ENCODE data around the gene XBP1. TPM values are rescaled to one million over a fixed set of nuclear protein-coding genes. Genes with fewer than 3 reads are reported as not detected.

The XBP1 gene
- total RNA-seq, 6 experiments from 2014 or later: 106 to 115 (median 111) TPM

- peak; percentile 89 for DNase-seq
- Mint-ChIP-seq H3K4me3 (peak overlapping the region; percentile 94), H3K9me3 (no peaks in the 10 kb centered on the region), H3K27me3 (ENCODE audit: insufficient read depth) (peaks cover 8% of the 10 kb centered on the region), H3K36me3 (ENCODE audit: low read depth) (peaks cover 54% of the 10 kb centered on the region), H3K27ac (peak overlapping the region; percentile 99), H3K4me1 (ENCODE audit: low read depth) (peaks cover 35% of the 10 kb centered on the region)
- no peak for TF ChIP-seq CTCF (IDR thresholded peaks at IDR 0.05)
These were observed 1.4 kb downstream of the XBP1 start for GRCh38 chr22:28798810-28799605.

DNA sequence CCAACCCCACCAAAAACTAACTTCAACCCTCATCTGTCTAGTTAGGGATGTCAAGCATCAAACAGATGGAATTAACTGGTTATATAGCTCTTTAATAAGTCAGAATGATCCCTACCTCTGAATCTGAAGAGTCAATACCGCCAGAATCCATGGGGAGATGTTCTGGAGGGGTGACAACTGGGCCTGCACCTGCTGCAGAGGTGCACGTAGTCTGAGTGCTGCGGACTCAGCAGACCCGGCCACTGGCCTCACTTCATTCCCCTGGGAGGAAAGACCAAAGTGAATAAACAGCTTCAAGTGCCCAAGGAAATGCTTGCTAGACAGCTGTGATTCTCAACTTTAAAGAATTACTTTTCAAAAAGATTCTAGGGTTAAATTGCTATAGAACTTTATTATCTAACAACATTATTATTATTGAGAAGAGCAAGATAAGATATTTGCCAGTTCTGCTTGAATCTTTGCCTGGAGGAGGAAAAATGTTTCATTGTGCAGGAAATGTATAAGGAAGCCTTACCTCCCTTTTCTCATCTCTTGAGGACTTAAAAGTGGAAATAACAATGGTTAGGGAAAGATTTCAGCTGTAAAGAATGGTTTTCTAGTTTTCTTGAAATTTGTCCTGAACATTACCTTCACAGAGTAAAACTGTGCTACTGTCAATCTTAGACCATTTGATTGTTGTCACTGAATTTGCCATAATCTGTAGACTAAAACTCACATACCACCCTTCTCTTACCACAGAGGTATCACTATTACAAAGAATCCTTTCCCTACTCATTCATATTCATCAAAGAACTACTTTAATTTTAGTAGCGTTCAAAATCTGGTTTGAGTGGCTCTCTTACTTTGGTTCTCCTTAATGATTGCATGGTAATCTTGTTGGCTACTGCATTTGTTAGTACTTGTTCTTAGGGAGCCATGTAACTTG lies 4.2 kb downstream of the XBP1 start:
- Mint-ChIP-seq H3K4me3 (0 out of 2 replicates have a peak overlapping the region, but pooled peaks have one; percentile 15), H3K27ac (peak overlapping the region; percentile 61)

DNA sequence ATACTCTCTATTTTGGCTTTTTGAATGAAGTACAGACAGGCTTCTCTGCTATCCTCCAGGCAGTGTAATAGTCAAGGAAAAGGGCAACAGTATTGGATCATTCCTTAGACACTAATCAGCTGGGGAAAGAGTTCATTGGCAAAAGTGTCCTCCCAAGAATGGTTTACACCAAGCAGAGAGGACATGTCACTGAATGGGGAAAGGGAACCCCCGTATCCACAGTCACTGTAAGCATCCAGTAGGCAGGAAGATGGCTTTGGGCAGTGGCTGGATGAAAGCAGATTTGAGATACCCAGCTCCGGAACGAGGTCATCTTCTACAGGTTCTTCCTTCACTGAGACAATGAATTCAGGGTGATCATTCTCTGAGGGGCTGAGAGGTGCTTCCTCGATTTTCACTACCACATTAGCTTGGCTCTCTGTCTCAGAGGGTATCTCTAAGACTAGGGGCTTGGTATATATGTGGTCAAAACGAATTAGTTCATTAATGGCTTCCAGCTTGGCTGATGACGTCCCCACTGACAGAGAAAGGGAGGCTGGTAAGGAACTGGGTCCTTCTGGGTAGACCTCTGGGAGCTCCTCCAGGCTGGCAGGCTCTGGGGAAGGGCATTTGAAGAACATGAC lies 5.2 kb downstream of the XBP1 start:
- H3K27me3 Mint-ChIP-seq (ENCODE audit: insufficient read depth): peaks cover 10% of the 10 kb centered on the region
- DNase-seq: no peak
- H3K4me1 Mint-ChIP-seq (ENCODE audit: low read depth): peaks cover 24% of the 10 kb centered on the region
- no peak overlapping the region for H3K4me3 Mint-ChIP-seq
- no peaks in the 10 kb centered on the region for H3K9me3 Mint-ChIP-seq
- TF ChIP-seq CTCF (IDR thresholded peaks at IDR 0.05): no peak
- H3K27ac Mint-ChIP-seq: peak overlapping the region; percentile 46
- peaks cover 50% of the 10 kb centered on the region for H3K36me3 Mint-ChIP-seq (ENCODE audit: low read depth)

More for the DNA sequence above, 4.2 kb downstream of the XBP1 start:
- H3K4me1 Mint-ChIP-seq (ENCODE audit: low read depth): peaks cover 24% of the 10 kb centered on the region
- H3K36me3 Mint-ChIP-seq (ENCODE audit: low read depth): peaks cover 57% of the 10 kb centered on the region
- peaks cover 12% of the 10 kb centered on the region for H3K27me3 Mint-ChIP-seq (ENCODE audit: insufficient read depth)
- no peaks in the 10 kb centered on the region for H3K9me3 Mint-ChIP-seq
- DNase-seq: no peak
- TF ChIP-seq CTCF (IDR thresholded peaks at IDR 0.05): no peak

DNA sequence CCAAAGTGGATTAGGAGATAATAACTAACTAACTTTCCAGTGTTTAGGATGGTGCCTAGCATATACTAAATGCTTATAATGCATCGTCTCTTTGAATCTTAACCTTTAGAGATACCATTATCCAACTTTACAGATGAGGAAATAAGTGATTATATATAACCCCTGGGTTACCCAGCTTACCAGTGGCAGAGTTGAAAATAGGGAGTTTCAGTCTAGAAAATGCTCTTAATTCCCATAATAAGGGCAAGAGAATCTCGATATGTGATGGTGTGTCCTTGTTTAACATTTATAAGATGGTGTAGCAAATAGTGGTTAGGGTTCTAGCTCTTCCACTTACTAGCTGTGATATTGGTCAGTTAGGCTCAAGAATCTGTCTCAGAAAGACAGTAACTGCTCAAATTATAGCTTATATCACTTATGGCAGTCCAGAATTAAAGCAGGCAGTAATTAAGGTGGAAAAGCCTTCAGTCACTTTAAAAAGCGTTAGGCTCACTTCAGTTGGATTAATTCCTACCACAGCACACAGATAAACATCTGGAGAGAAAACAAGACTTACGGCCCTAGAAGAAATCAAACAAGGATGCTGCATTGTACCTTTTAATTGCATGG lies 6.3 kb downstream of the XBP1 start:
- H3K27me3 Mint-ChIP-seq (ENCODE audit: insufficient read depth): peaks cover 5% of the 10 kb centered on the region
- H3K4me1 Mint-ChIP-seq (ENCODE audit: low read depth): peaks cover 22% of the 10 kb centered on the region
- no peak overlapping the region; the same call in none of the 2 replicates for H3K27ac Mint-ChIP-seq
- H3K9me3 Mint-ChIP-seq: no peaks in the 10 kb centered on the region
- TF ChIP-seq CTCF (IDR thresholded peaks at IDR 0.05): no peak
- DNase-seq: no peak
- no peak overlapping the region for H3K4me3 Mint-ChIP-seq
- peaks cover 41% of the 10 kb centered on the region for H3K36me3 Mint-ChIP-seq (ENCODE audit: low read depth)
